WTC11 (cell line): ENCODE measurements around the gene ANKRD13D. TPM values are rescaled to one million over a fixed set of nuclear protein-coding genes. Genes with fewer than 3 reads are reported as not detected.

ENCODE experiments used
- ATAC-seq: fragments of 200-7000 bp; cut with Tn5 transposase; 2 replicates; pipeline ENCODE4 v1.10.0; 2021; ENCODE audit warnings: mild to moderate bottlenecking, moderate library complexity
- CTCF ChIA-PET: fragments of 300-600 bp; sonication (Branson Sonifier 250); formaldehyde crosslinking; loops from one replicate; lab custom pipeline; 2021; ENCODE audit warnings: antibody characterized with exemption; lab: Charles Lee
- POLR2A ChIA-PET: fragments of 350-600 bp; sonication (Branson Sonifier 250); formaldehyde crosslinking; loops from one replicate; lab custom pipeline; 2021; ENCODE audit warnings: antibody characterized with exemption; lab: Charles Lee
- DNase-seq: peaks from one replicate; pipeline ENCODE4 v3.0.0; 2021; ENCODE audit warnings: low spot score
- H3K27ac Mint-ChIP-seq: 2 replicates; pipeline ENCODE4 v1.8.0; 2021; ENCODE audit warnings: mixed read lengths
- H3K27me3 Mint-ChIP-seq: 2 replicates; pipeline ENCODE4 v1.8.0; 2021; ENCODE audit warnings: low read depth, mild to moderate bottlenecking, moderate library complexity, mixed read lengths
- H3K36me3 Mint-ChIP-seq: 2 replicates; pipeline ENCODE4 v1.8.0; 2021; ENCODE audit warnings: mixed read lengths
- H3K4me1 Mint-ChIP-seq: 2 replicates; pipeline ENCODE4 v1.8.0; 2022; ENCODE audit warnings: mixed read lengths
- H3K4me3 Mint-ChIP-seq: 2 replicates; pipeline ENCODE4 v1.8.0; 2021; ENCODE audit warnings: mild to moderate bottlenecking, moderate library complexity, mixed read lengths
- H3K9me3 Mint-ChIP-seq: 2 replicates; pipeline ENCODE4 v1.8.0; 2021; ENCODE audit warnings: mixed read lengths
- ATF1 ChIP-seq: sonication (generic); formaldehyde crosslinking; IDR thresholded peaks from 2 replicates; pipeline ENCODE4 v1.8.1; 2023; ENCODE audit warnings: mild to moderate bottlenecking, moderate library complexity, missing genetic modification reagents
- CREB1 ChIP-seq: sonication (generic); formaldehyde crosslinking; IDR thresholded peaks from 2 replicates; pipeline ENCODE4 v1.8.0; 2023; ENCODE audit warnings: mild to moderate bottlenecking, missing genetic modification reagents
- EMX1 ChIP-seq: fragments of 250-450 bp; sonication (Bioruptor Pico); IDR thresholded peaks from 2 replicates; pipeline ENCODE4 v1.8.0; 2021; ENCODE audit warnings: mild to moderate bottlenecking
- ERG ChIP-seq: fragments of 250-450 bp; sonication (Bioruptor Pico); IDR thresholded peaks from 2 replicates; pipeline ENCODE4 v1.8.0; 2021; ENCODE audit warnings: mild to moderate bottlenecking
- GABPB1 ChIP-seq: sonication (generic); formaldehyde crosslinking; IDR thresholded peaks from 2 replicates; pipeline ENCODE4 v1.8.1; 2023; ENCODE audit warnings: mild to moderate bottlenecking, missing genetic modification reagents
- JAZF1 ChIP-seq: fragments of 250-450 bp; sonication (Bioruptor Pico); IDR thresholded peaks from 2 replicates; pipeline ENCODE4 v1.9.0; 2021; ENCODE audit warnings: moderate library complexity, mild to moderate bottlenecking, inconsistent platforms
- NFYB ChIP-seq: sonication (generic); formaldehyde crosslinking; conservative IDR thresholded peaks from 2 replicates; pipeline ENCODE4 v1.8.0; 2022; ENCODE audit warnings: low read depth, missing genetic modification reagents
- NR1H2 ChIP-seq: sonication (generic); formaldehyde crosslinking; IDR thresholded peaks from 2 replicates; pipeline ENCODE4 v1.9.0; 2021; ENCODE audit warnings: mild to moderate bottlenecking, moderate library complexity, missing genetic modification reagents
- OVOL2 ChIP-seq: fragments of 250-450 bp; sonication (Bioruptor Pico); IDR thresholded peaks from 2 replicates; pipeline ENCODE4 v1.9.0; 2021; ENCODE audit warnings: mild to moderate bottlenecking, borderline replicate concordance
- RELA ChIP-seq: sonication (generic); formaldehyde crosslinking; IDR thresholded peaks from 2 replicates; pipeline ENCODE4 v1.8.1; 2022; ENCODE audit warnings: missing genetic modification reagents, mild to moderate bottlenecking, borderline replicate concordance
- ZNF232 ChIP-seq: sonication (generic); formaldehyde crosslinking; IDR thresholded peaks from 2 replicates; pipeline ENCODE4 v1.8.0; 2022; ENCODE audit warnings: mild to moderate bottlenecking, missing genetic modification reagents
- ZNF512 ChIP-seq: sonication (generic); formaldehyde crosslinking; IDR thresholded peaks from 2 replicates; pipeline ENCODE4 v1.8.1; 2022; ENCODE audit warnings: missing genetic modification reagents, borderline replicate concordance
- ZNF532 ChIP-seq: fragments of 250-450 bp; sonication (Bioruptor Pico); IDR thresholded peaks from 2 replicates; pipeline ENCODE4 v1.9.0; 2021; ENCODE audit warnings: mild to moderate bottlenecking, borderline replicate concordance
- total RNA-seq: library from RNA; stranded (reverse); gene quantifications from 3 replicates; pipeline ENCODE4 v1.2.3, GENCODE V29; 2021
- TF ChIP-seq, protein P1 (sequence below): sonication (generic); formaldehyde crosslinking; IDR thresholded peaks from 2 replicates; pipeline ENCODE4 v1.8.0; 2023; ENCODE audit warnings: missing genetic modification reagents
- TF ChIP-seq, protein P2 (sequence below): sonication (generic); formaldehyde crosslinking; IDR thresholded peaks from 2 replicates; pipeline ENCODE4 v1.8.0; 2023; ENCODE audit warnings: missing genetic modification reagents, mild to moderate bottlenecking, borderline replicate concordance

Gene ANKRD13D
- total RNA-seq, 1 experiment from 2014 or later: 55.5 TPM

DNA sequence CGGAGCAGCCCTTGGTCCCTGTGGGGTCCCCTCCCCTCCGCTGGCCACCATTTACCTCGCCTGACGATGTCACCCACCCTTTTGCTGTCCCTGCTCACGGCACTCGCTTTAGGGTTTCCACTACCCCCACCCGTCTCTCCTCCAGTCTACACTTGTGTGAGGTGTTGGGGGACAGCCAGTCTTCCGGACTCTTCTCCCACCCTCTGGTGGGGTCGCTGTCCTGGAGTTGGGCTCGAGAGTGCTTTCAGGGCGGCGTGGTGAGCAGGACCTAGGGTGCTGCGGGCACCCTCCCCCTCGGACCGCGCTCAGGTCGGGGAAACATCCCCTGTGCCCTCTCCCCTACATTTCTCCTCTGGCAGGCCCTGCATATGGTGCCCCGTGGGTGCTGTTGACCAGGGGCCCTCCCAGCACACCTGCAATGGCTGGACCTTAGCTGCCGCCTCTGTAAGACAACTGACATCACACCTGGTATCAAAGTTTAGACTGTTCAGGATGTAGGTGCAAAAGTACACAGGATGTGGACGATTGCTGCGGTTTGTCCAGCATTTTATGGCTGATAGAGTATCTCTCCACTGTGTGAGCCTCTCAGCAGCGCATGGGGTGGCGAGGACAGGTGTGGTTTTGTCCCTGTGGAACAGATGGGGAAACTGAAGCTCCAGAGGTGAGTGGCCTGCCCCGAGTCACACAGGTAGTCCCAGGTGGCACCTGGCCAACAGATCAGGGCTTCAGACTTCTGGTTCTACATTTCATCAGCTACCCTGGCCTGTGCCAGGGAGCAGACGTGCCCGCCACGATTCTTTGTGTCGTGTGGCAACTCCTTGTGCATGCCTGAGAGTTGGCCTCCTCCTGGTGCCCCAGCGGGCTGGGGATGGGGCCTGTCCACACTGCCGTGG is 21.7 kb upstream of the ANKRD13D start:
- CTCF ChIA-PET: interaction anchor here (0.6 to 2.2 kb wide), 10 partner anchors 7 to 186 kb away, joined by 3 to 25 read pairs (median 4); partner anchors contain the start of genes ANKRD13D and SSH3
- Mint-ChIP-seq H3K4me1 (peaks cover 56% of the 10 kb centered on the region), H3K27ac (peak overlapping the region; percentile 80; the same call in 1 of the 2 replicates), H3K4me3 (peak overlapping the region; percentile 93), H3K36me3 (no peaks in the 10 kb centered on the region), H3K9me3 (no peaks in the 10 kb centered on the region), H3K27me3 (peaks cover 22% of the 10 kb centered on the region)
- TF ChIP-seq, protein P1, sequence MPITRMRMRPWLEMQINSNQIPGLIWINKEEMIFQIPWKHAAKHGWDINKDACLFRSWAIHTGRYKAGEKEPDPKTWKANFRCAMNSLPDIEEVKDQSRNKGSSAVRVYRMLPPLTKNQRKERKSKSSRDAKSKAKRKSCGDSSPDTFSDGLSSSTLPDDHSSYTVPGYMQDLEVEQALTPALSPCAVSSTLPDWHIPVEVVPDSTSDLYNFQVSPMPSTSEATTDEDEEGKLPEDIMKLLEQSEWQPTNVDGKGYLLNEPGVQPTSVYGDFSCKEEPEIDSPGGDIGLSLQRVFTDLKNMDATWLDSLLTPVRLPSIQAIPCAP (CRISPR knock-in tag): no peak
- TF ChIP-seq GABPB1: 0 out of 2 replicates have a peak, but pooled peaks have one; percentile 19
- POLR2A ChIA-PET: interaction anchor here (0.6 to 1.3 kb wide), 4 partner anchors 10 to 50 kb away, joined by 3 to 4 read pairs (median 4); partner anchors contain the start of gene ANKRD13D
- ATAC-seq (no peak), DNase-seq (no peak)

DNA sequence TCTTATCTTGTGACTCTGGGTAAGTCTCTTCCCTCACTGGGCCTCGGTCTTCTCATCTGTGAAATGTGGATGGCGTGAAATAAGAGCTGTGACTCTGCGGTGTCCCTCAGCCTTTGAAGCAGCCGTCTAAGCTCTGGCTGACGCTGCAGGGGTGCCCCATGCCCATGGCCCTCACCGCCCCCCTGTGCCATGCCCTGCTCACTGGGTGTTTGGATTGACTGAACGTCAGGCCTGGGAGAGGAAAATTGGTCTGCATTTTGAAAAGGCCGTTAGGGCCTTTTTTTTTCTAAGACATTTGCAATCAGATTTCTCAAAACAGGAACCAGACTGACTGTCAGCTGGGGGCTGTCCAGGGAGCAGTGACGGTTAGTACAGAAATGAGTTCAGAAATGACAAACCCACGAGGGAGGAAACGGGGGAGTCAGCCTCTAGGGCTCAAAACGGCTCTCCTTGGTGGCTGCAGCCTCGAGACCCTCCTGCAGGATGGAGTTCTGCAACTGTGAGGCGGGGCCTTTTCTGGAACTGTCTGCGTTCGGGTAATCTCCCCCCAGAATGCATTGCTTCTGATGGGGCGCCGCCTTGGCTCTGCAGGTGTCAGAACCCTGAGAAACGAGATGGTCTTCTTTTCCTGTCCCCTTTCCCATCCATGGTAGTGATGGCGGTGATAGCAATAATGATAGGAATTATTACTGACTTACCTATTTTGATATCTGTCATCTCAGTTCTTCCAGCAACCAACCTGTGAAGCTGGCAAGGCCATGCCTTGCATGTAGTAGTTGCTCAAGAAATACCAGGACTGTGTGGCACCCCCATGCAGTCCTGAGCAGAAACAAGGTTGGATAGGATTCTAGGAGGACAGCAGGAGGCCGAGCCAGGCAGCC is 20.8 kb upstream of the ANKRD13D start:
- Mint-ChIP-seq H3K27ac (no peak overlapping the region), H3K4me1 (peaks cover 47% of the 10 kb centered on the region), H3K36me3 (no peaks in the 10 kb centered on the region), H3K27me3 (peaks cover 18% of the 10 kb centered on the region), H3K4me3 (peak overlapping the region; percentile 93), H3K9me3 (no peaks in the 10 kb centered on the region)
- ATAC-seq (no peak), DNase-seq (no peak)
- ChIA-PET POLR2A (interaction anchor here (0.7 kb wide), 1 partner anchor 21 kb away, joined by 3 read pairs; the partner anchor contains the start of gene ANKRD13D), CTCF (interaction anchor here (1.2 to 2.2 kb wide), 4 partner anchors 20 to 187 kb away, joined by 4 to 25 read pairs (median 10); partner anchors contain the start of gene ANKRD13D)
- TF ChIP-seq EMX1 (CRISPR knock-in tag) (no peak), ATF1 (CRISPR knock-in tag) (no peak), ZNF232 (CRISPR knock-in tag) (no peak), OVOL2 (no peak), GABPB1 (no peak), RELA (no peak), NR1H2 (CRISPR knock-in tag) (no peak), JAZF1 (CRISPR knock-in tag) (no peak), ERG (CRISPR knock-in tag) (no peak), CREB1 (CRISPR knock-in tag) (no peak), ZNF532 (CRISPR knock-in tag) (no peak), ZNF512 (CRISPR knock-in tag) (no peak), NFYB (CRISPR knock-in tag) (no peak)
- TF ChIP-seq, protein P1 (CRISPR knock-in tag): no peak
- TF ChIP-seq, protein P2, sequence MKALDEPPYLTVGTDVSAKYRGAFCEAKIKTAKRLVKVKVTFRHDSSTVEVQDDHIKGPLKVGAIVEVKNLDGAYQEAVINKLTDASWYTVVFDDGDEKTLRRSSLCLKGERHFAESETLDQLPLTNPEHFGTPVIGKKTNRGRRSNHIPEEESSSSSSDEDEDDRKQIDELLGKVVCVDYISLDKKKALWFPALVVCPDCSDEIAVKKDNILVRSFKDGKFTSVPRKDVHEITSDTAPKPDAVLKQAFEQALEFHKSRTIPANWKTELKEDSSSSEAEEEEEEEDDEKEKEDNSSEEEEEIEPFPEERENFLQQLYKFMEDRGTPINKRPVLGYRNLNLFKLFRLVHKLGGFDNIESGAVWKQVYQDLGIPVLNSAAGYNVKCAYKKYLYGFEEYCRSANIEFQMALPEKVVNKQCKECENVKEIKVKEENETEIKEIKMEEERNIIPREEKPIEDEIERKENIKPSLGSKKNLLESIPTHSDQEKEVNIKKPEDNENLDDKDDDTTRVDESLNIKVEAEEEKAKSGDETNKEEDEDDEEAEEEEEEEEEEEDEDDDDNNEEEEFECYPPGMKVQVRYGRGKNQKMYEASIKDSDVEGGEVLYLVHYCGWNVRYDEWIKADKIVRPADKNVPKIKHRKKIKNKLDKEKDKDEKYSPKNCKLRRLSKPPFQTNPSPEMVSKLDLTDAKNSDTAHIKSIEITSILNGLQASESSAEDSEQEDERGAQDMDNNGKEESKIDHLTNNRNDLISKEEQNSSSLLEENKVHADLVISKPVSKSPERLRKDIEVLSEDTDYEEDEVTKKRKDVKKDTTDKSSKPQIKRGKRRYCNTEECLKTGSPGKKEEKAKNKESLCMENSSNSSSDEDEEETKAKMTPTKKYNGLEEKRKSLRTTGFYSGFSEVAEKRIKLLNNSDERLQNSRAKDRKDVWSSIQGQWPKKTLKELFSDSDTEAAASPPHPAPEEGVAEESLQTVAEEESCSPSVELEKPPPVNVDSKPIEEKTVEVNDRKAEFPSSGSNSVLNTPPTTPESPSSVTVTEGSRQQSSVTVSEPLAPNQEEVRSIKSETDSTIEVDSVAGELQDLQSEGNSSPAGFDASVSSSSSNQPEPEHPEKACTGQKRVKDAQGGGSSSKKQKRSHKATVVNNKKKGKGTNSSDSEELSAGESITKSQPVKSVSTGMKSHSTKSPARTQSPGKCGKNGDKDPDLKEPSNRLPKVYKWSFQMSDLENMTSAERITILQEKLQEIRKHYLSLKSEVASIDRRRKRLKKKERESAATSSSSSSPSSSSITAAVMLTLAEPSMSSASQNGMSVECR (CRISPR knock-in tag): no peak
